A673 (cell line): ENCODE results near the gene DTNA.

Source experiments
- CTCF ChIP-seq: fragments of 300-800, 200-600 bp; sonication (generic); conservative IDR thresholded peaks from 2 replicates; pipeline ENCODE4 v1.5.1; 2017; ENCODE audit warnings: low read depth, mild to moderate bottlenecking, antibody characterized with exemption, low read length, moderate library complexity, mixed read lengths
- EZH2 ChIP-seq: fragments of 200-600 bp; sonication (generic); IDR thresholded peaks from 2 replicates; pipeline ENCODE4 v1.6.1; 2017; ENCODE audit warnings: borderline replicate concordance, low read depth, mild to moderate bottlenecking, mixed read lengths, antibody characterized with exemption, low read length; ENCODE audit not compliant: poor library complexity, severe bottlenecking

GRCh38 chr18:34863702-34864101 lies 153.6 kb downstream of the DTNA start:
- TF ChIP-seq CTCF (no peak), EZH2 (no peak)
